OCI-LY1 (cell line): ENCODE data around the gene DHX32.
"Not testable (repeated sequence)": the region's sequence is repeated elsewhere in the genome, so short reads cannot be mapped to it uniquely, and the experiment has no call there.

ENCODE experiments used
- H2AFZ ChIP-seq: fragments of 200-600 bp; sonication (generic), shearing (Covaris generic); 2 replicates; pipeline ENCODE4 v1.6.0; 2014; ENCODE audit warnings: antibody characterized with exemption, mild to moderate bottlenecking, low read length
- H3F3A ChIP-seq: fragments of 200-600 bp; sonication (generic), shearing (Covaris generic); 2 replicates; pipeline ENCODE4 v1.6.0; 2014; ENCODE audit warnings: mild to moderate bottlenecking, antibody characterized with exemption, low read length, moderate library complexity; ENCODE audit not compliant: insufficient read depth
- H3K27ac ChIP-seq: fragments of 200-600 bp; sonication (generic); 2 replicates; pipeline ENCODE4 v1.5.1; 2014; ENCODE audit warnings: low read length, mixed run types, mild to moderate bottlenecking, low read depth; ENCODE audit not compliant: poor library complexity, severe bottlenecking
- H3K27me3 ChIP-seq: fragments of 200-600 bp; sonication (generic); 2 replicates; pipeline ENCODE4 v1.6.0; 2014; ENCODE audit warnings: antibody characterized with exemption, mild to moderate bottlenecking, low read length, moderate library complexity; ENCODE audit not compliant: insufficient read depth
- H3K36me3 ChIP-seq: fragments of 200-600 bp; sonication (generic); 2 replicates; pipeline ENCODE4 v1.6.1; 2014; ENCODE audit warnings: mild to moderate bottlenecking, antibody characterized with exemption, low read length, moderate library complexity, mixed read lengths; ENCODE audit not compliant: insufficient read depth
- H3K4me1 ChIP-seq: fragments of 200-600 bp; sonication (generic); 2 replicates; pipeline ENCODE4 v1.5.1; 2014; ENCODE audit warnings: mild to moderate bottlenecking, low read length, moderate library complexity; ENCODE audit not compliant: insufficient read depth, severe bottlenecking
- H3K4me2 ChIP-seq: fragments of 200-600 bp; sonication (generic), shearing (Covaris generic); 2 replicates; pipeline ENCODE4 v1.6.1; 2014; ENCODE audit warnings: low read length
- H3K4me3 ChIP-seq: fragments of 200-600 bp; sonication (generic); 2 replicates; pipeline ENCODE4 v1.5.1; 2014; ENCODE audit warnings: low read length, low read depth, mild to moderate bottlenecking, mixed read lengths; ENCODE audit not compliant: poor library complexity, severe bottlenecking
- H3K79me2 ChIP-seq: fragments of 200-600 bp; shearing (Covaris generic); 2 replicates; pipeline ENCODE4 v1.6.1; 2016; ENCODE audit warnings: mixed run types, low read length, mixed read lengths; ENCODE audit not compliant: insufficient read depth
- H3K9ac ChIP-seq: fragments of 200-600 bp; sonication (generic), shearing (Covaris generic); 2 replicates; pipeline ENCODE4 v1.6.1; 2014; ENCODE audit warnings: mild to moderate bottlenecking, low read length, mixed read lengths
- H3K9me2 ChIP-seq: fragments of 200-600 bp; sonication (generic), shearing (Covaris generic); 2 replicates; pipeline ENCODE4 v1.6.1; 2014; ENCODE audit warnings: low read depth, mild to moderate bottlenecking, low read length, mixed read lengths
- H3K9me3 ChIP-seq: fragments of 200-600 bp; shearing (Covaris generic); 2 replicates; pipeline ENCODE4 v1.6.1; 2014; ENCODE audit warnings: low read length, mixed read lengths
- H4K20me1 ChIP-seq: fragments of 200-600 bp; sonication (generic), shearing (Covaris generic); 2 replicates; pipeline ENCODE4 v1.6.0; 2016; ENCODE audit warnings: mild to moderate bottlenecking, low read length; ENCODE audit not compliant: insufficient read depth

DHX32 gene

DNA sequence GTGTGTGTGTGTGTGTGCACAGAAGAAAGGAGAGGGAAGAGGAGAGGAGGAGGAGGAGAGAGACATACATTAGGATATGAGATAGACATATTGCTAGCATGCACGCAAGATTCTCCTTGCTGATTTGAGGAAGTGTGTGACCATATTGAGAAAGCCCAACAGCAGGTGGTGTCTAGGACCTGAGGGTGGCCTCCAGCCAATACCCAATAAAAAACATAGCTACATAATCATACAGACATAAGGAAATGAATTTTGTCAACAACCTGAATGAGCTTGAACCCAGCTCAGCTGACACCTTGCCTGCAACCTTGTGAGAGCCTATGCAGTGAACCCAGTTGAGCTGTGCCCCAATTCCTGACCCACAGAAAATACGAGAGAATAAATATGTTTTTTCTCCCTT lies 26.5 kb upstream of the DHX32 start:
- not testable (repeated sequence) for H3K27me3 ChIP-seq, H4K20me1 ChIP-seq, H3K4me2 ChIP-seq, H3K9me3 ChIP-seq, H2AFZ ChIP-seq, H3K9ac ChIP-seq, H3K27ac ChIP-seq, H3K9me2 ChIP-seq, H3K4me3 ChIP-seq, H3K79me2 ChIP-seq, H3K36me3 ChIP-seq, H3F3A ChIP-seq, H3K4me1 ChIP-seq

DNA sequence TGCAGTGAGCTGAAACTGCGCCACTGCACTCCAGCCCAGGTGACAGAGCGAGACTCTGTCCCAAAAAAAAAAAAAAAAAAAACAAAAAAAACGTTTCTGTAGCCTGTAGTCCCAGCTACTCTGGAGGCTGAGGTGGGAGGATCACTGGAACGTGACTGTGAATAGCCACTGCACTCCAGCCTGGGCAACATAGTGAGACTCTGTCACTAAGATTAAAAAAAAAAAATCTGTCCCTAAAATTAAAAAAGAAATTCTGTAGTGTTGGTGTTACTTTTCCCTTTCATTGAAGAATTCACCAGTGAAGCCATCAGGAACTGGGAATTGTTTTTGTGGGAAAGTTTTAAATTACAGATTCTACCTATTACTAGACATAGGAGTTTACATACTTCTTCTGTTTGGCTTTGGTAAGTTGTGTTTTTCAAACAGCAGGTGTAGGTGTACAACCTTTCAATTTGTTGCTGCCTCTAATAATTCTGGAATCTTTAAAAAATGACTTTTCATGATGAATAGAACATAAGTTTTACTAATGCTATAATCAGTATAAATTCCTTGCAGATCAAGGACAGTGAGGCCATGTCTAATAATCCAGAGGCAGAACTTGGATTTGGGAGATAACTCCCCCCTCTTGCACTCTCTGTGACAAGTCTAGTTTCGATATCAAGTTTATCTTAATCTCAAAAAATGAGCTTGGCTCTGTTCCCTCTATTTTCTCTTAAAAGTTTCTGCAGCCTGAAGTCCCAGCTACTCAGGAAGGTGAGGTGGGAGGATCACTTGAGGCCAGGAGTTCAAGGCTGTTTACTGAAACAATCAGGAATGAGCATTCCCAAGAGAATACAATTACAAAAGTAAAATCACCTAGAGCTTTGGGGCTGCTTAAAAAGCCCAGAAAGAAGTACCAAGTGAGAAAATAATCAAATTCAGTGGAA lies 24.2 kb upstream of the DHX32 start:
- H3K27ac ChIP-seq, H3K4me2 ChIP-seq, H3K9ac ChIP-seq, H3K4me1 ChIP-seq, H2AFZ ChIP-seq, H3F3A ChIP-seq, H4K20me1 ChIP-seq, H3K27me3 ChIP-seq, H3K79me2 ChIP-seq, H3K9me3 ChIP-seq, H3K9me2 ChIP-seq, H3K36me3 ChIP-seq, H3K4me3 ChIP-seq: not testable (repeated sequence)

DNA sequence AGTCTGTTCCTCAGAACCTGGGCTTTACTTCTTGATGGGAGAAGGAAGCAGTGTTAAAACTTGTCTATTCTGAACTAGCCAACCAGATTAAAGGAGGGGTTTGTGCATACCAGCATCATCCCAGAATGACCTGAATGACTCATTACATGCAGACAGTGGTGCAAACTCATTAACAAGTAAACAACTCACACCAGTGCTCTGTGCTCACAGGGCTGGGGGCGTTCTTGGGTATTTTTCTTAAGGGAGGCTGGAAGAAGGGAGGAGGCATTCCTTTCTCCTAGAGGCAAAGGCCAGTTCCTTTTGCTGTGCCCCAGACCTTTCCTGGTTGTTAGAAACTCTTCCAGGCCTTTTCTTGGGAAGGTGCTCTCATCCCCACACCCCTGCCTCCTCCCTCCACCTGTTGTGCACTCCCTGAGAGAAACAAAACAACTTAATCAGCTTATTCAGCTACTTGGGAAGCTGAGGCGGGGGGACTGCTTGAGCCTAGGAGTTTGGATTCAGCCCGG lies 22.1 kb upstream of the DHX32 start:
- H3K36me3 ChIP-seq, H3K27me3 ChIP-seq, H3K9ac ChIP-seq, H3K9me2 ChIP-seq, H3K79me2 ChIP-seq, H3K4me1 ChIP-seq, H3K27ac ChIP-seq, H3K4me2 ChIP-seq, H3K4me3 ChIP-seq, H4K20me1 ChIP-seq, H3K9me3 ChIP-seq, H3F3A ChIP-seq, H2AFZ ChIP-seq: not testable (repeated sequence)

DNA sequence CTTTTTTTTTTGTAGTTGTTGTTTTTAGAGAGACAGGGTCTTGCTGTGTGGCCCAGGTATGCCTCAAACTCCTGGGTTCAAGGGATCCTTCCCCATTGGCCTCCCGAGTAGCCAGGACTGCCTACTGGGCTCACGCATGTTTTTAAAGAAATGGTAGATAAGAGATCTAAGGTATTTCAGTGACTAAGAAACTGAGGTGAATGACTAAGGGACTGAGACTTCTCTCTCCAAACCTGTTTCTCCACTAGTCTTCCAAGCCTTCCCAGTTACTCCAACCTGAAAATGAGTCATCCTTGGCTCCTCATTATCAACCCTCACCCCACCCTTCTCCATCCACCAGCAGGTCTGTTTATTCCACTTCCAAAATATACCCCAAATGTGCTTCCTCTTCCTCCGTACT lies 19.9 kb upstream of the DHX32 start:
- not testable (repeated sequence) for H3K36me3 ChIP-seq, H3K27ac ChIP-seq, H3K79me2 ChIP-seq, H4K20me1 ChIP-seq, H3K4me1 ChIP-seq, H3K4me2 ChIP-seq, H2AFZ ChIP-seq, H3K4me3 ChIP-seq, H3F3A ChIP-seq, H3K9ac ChIP-seq, H3K9me2 ChIP-seq, H3K27me3 ChIP-seq, H3K9me3 ChIP-seq

DNA sequence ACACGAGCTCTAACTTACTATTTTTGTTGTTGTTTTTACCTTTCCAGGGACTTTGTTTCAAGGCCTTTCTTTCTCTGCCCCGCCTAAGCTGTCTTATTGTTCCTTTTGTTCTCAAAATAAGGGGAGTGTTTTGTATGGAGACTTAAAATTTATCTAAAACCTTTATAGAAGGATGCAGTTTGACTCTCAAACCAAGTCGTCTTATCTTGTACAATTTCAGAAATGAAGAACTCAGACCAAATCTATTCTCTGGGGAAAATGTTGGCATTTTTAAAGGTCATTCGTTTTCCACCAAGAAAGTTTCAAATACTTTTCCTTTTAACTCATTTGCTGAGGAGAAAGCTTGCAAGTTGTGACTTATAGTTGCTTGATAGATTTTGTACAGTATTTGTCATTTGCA lies 16.2 kb upstream of the DHX32 start:
- H3K79me2 ChIP-seq, H3K9ac ChIP-seq, H3K9me3 ChIP-seq, H3K36me3 ChIP-seq, H3K4me1 ChIP-seq, H3K27me3 ChIP-seq, H2AFZ ChIP-seq, H3K27ac ChIP-seq, H3F3A ChIP-seq, H3K4me2 ChIP-seq, H3K9me2 ChIP-seq, H3K4me3 ChIP-seq, H4K20me1 ChIP-seq: not testable (repeated sequence)

DNA sequence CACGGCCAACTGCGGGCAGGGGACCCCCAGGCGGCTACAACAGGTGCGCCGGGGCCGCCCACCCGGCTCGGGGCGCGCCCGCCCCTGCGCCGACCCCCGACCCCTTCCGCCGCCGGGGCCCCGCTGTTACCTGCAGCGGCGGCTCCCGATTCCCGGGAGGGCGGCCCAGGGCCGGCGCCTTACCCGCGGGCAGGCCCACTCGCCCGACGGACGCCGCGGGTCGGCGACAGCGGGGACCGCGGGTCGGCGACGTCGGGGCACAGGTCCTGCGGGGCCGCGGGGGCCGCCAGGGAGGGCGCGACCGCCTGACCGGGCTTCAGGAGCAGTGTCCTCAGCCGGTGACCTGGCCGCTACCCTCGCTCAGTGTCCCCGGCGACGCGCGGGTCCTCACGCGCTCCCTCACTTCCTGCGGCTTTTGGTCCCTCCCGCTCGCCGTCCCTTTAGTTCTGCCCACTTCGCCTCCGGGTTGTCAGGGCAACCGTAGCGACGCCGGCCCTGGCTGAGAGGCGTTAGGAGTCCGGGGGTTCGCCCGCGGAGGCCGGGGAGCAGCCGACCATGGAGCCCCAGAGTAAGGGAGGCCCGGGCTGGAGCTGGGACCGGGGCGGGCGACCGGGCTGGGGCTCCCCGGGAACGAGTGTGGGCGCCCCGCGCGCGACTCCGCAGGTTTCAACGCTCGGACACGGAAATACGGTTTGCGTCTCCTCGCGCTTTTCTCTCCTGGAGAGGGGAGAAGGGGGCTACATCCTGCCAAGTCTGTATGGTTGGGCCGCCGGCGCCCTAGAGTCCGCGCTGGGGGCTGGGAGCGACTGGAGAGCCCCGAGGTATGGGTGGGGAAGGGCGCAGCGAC lies 15.2 kb upstream of the DHX32 start, which contains the start of gene FANK1:
Gene FANK1 (plus strand): TSS at position 477 of the 847 bp plus-strand sequence. CDS start 79 bp downstream, at position 556.
- H3K27ac ChIP-seq, result not testable (repeated sequence)

DNA sequence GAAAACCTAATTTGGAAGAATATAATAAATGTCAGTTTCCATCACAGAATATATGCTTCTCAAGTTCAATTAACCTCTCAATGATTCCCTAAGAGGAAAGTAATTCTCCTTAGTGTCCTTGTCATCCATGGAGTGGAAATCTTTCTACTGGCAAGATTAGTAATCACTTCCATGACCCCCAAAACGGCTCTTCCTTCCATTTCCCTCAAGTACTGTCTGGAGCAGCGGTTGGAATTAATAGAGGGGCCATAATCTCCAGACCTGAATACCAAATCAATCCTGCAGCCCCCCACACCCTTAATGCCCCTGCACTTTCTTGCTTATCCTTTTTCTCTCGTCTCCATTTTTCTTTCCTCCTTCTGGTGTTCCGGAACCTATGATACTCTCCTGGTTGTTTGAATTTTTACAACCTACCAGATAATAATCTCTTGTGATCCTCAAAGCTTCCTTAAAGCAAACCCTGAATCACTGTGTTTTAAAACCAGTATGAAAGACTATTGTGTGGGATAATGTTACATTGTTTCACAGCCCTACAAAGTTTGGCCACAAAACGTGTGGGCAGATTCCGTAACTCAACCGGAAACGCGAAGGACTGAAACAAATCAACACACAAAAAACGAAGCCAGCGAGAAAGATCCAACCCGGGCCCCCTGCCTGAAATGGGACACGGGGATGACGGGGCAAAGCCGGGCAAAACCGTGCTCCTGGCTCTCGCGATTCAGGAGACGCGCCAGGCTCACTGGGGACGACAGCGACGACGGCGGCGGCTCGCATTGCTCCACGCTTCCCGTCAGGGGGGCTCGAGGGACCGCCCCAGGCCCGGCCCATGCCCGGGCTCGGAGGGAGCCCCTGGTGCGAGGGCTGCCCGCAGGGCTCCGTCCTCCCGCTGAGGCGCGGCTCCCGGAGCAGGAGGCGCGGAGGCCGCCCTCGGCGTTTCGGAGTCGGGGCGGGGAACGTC lies 14.3 kb upstream of the DHX32 start:
- H3F3A ChIP-seq, H3K9ac ChIP-seq, H3K9me2 ChIP-seq, H4K20me1 ChIP-seq, H3K4me1 ChIP-seq, H2AFZ ChIP-seq, H3K9me3 ChIP-seq, H3K27ac ChIP-seq, H3K36me3 ChIP-seq, H3K79me2 ChIP-seq, H3K27me3 ChIP-seq: not testable (repeated sequence)
- Histone ChIP-seq H3K4me3 (peak overlapping the region; percentile 55), H3K4me2 (peak overlapping the region; percentile 55)

More for the DNA sequence above, 15.2 kb upstream of the DHX32 start, which contains the start of gene FANK1:
- H3K4me1 ChIP-seq, H3K27me3 ChIP-seq, H3K9me2 ChIP-seq, H3K9ac ChIP-seq, H3K79me2 ChIP-seq, H3F3A ChIP-seq, H3K9me3 ChIP-seq, H2AFZ ChIP-seq, H4K20me1 ChIP-seq, H3K36me3 ChIP-seq: not testable (repeated sequence)
- H3K4me2 ChIP-seq, result peak within 1 kb of the TSS; percentile 55
- peak within 1 kb of the TSS; percentile 55 for H3K4me3 ChIP-seq
